CD1c-positive myeloid dendritic cell (primary cell): ENCODE data around the gene PTPRU.
A peak's percentile ranks its signal among the peaks of the same experiment; 100 is the strongest.

Source experiments
- DNase-seq: peaks from one replicate; pipeline ENCODE4 v3.0.0-alpha.2; 2016; ENCODE audit errors: extremely low spot score

Gene PTPRU

DNA sequence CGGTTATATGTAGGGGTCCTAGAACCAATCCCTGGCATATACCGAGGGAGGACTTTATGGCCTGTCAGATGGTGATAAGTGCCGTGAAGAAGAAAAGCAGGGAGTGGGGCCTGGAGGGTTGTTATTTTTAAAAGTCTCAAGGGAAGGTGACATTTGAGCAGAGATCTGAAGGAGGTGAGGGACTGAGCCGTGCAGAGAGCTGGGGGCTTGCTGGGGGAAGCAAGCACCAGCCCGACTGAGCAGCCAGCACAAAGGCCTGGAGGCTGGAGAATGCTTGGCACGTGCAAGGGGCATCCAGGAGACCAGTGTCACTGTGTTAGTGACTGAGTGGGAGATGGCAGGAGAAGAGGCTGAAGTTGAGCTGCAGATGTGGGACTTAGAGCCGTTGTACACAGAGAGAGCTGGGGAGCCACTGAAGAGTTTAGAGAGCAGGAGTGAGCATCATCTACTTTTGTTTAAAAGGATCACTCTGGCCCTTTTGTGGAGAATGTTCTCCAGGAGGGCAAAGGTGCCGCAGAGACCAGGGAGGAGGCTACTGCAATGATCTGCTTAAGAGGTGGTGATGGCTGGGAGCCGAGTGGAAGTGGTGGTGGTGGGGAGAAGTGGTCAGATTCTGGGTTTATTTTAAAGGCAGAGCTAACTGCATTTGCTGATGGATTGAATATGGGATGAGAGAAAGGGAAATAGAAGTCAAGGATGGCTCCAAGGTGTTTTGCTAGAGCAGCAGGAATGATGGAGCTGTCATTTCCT, 31.2 kb downstream of the PTPRU start:
- no peak for DNase-seq

- DNase-seq: no peak
Measured at GRCh38 chr1:29269382-29269781, 33.1 kb downstream of the PTPRU start.

DNA sequence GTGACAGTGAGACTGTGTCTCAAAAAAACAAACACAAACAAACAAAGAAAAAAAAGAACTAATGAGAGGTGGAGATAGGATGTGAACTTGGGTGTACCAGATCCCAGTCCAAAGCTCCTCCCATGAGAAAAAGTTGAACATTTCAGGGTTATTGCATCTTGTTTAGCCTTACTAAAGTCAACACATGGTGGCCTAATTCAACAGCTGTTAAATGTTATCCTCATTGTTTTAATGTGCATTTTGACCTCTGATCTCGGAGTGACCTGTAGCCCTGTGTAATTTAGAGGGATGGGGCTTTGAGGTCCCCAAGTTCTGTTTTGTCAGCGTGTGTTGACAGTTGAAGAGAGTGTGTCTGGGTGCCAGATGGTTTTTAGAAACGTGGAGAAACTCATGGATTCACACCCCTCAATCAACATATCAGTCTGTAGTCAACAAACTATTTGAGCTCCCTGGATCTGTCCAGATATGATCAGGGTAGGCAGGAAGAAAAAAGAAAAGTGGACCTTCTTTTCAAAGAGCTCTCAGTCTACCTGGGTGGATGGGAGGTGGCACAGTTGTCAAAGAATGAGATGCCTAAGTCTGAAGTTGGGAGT, 34.7 kb downstream of the PTPRU start:
- DNase-seq: no peak

DNA sequence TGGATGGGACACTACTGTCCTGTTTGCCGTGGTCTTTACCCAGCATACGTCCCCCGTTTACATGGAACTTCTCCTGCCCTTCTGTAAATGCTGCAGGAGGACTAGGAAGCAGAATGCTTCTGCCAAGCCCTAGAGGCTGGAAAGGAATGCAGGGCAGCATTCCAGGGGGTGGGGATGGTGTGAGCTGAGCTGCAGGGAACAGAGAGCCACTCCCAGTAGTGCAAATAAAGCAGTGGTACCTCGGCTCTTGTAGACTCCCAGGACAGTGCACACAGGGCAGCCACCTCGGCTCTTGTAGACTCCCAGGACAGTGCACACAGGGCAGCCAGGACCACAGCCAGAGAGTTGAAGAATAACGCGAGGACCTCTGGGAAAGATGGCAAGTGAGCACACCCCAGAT, 35.4 kb downstream of the PTPRU start:
- DNase-seq: no peak

- no peak for DNase-seq
Measured at GRCh38 chr1:29272147-29272907, 36.0 kb downstream of the PTPRU start.

DNA sequence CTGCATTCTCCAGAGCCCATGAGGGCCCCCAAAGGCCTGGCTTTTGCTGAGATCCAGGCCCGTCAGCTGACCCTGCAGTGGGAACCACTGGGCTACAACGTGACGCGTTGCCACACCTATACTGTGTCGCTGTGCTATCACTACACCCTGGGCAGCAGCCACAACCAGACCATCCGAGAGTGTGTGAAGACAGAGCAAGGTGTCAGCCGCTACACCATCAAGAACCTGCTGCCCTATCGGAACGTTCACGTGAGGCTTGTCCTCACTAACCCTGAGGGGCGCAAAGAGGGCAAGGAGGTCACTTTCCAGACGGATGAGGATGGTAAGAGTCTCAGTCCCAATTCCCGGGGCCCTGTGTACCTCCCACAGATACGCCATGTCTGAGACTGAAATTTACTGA, 39.1 kb downstream of the PTPRU start:
- no peak for DNase-seq

- DNase-seq: no peak
Measured at GRCh38 chr1:29278124-29278523, 41.8 kb downstream of the PTPRU start.

DNA sequence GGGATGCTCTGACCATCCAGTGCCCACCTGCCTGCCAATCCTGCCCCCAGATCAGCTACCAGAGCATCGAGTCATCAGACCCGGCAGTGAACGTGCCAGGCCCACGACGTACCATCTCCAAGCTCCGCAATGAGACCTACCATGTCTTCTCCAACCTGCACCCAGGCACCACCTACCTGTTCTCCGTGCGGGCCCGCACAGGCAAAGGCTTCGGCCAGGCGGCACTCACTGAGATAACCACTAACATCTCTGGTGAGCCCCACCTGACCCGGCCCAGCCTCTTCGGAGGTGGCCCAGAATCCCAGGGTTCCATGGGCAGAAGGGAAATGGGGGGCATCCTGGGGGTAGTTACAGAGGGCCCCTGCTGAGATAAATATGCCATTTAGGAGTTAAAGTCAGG, 43.1 kb downstream of the PTPRU start:
- DNase-seq: no peak

- no peak for DNase-seq
Measured at GRCh38 chr1:29279951-29280391, 43.6 kb downstream of the PTPRU start.

DNA sequence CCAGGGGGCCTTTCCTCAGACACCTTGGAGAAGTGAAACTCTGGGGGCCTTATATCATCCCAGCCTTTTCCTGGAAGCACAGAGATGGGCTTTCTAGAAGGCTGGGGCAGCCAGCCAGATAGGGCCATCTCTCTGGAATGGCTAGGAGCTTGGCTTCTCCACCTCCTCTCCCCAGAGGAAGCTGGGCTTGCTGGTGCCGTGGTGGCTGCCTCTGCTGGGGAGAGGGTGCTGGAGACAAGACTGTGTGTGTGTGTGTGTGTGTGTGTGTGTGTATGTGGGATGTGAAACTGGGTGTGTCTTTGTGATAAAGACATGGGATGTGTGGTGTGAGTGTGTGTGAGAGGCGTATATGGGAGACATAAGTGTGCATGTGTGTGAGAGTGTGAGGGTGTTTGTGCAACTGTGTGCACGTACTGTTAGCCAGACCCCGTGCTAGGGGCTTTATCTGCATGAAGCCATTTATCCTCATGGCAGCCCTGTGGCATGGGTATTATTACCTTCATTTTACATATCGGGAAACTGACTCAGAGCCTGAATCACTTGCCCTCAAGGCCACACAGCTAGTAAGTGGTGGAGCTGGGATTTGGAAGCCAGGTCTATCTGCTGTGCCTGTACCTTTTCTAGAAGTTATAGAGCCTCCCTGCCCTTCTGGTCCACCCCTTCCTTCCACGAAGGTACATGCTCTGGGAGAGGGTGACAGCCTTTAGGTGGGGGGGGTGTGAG, 44.2 kb downstream of the PTPRU start:
- no peak for DNase-seq

GRCh38 chr1:29281571-29281970, 45.2 kb downstream of the PTPRU start:
- no peak for DNase-seq

GRCh38 chr1:29282135-29282923, 46.0 kb downstream of the PTPRU start:
- DNase-seq: no peak

- peak; percentile 16 for DNase-seq
Measured at GRCh38 chr1:29282924-29283803, 46.8 kb downstream of the PTPRU start.

DNA sequence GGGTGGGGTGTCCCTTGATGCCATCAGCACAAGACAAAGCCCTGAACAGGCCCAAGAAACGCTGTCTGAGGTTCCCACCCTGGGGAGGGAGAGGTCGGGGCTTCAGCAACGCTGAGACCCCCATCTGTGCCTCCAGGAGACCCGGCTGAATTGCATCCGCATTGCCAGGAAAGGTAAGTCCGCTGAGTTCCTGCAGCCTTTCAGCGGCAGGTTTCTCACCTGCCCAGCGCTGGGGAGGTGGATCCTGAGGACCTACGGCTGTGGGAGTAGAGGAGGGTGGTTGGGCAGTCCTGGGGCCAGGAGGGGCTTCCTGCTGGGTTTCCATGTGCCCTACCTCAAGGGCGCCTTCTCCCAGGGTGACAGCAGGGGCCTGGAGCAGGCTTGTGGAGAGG, 47.5 kb downstream of the PTPRU start:
- DNase-seq: no peak

DNA sequence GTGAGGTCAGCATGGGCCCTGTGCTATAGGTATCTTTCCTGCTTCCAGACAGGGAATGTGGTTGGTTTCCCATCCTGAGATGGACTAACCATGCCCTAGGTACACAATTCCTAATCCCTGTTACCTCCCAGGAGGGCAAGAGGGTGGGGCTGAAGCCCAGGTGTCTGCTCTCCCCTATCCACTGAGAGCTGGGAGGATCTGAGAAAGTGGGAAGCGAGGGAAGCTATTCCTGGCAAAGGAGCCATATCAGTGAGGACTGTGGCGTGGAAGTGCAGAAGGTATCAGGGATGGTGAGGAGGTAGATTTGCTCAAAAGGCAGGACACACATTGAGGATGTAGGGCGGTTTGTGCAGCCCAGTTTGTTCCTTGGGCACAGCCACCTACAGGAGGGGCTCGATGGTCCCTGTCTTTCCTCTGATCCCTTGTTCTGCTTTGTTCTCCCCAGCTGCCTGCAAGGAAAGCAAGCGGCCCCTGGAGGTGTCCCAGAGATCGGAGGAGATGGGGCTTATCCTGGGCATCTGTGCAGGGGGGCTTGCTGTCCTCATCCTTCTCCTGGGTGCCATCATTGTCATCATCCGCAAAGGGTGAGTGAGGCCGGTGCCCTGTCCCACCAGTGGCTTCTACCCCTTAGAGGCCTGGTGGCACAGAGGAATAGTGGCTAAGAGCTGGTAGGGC, 48.1 kb downstream of the PTPRU start:
- no peak for DNase-seq

- DNase-seq: no peak
Measured at GRCh38 chr1:29284961-29285560, 48.7 kb downstream of the PTPRU start.

DNA sequence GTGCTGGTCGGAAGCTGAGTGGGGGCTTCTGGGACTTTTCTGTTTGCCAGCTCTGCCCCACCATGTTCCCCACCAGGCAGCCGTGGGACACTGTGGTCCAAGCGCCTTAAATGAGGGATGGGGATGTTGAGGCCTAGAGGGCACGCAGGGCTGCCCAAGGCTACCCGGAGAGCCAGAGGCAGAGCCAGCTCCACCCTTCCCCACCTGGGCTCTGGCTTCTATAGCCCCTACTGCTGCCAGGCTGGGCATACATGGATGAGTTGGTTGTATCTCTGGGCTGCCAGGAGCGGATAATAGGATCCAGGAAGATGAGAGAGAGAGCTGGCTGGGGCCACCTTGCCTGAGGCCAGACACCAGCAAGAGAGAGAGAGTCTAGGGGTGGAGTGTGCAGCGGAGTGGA, 49.4 kb downstream of the PTPRU start:
- DNase-seq: no peak

DNA sequence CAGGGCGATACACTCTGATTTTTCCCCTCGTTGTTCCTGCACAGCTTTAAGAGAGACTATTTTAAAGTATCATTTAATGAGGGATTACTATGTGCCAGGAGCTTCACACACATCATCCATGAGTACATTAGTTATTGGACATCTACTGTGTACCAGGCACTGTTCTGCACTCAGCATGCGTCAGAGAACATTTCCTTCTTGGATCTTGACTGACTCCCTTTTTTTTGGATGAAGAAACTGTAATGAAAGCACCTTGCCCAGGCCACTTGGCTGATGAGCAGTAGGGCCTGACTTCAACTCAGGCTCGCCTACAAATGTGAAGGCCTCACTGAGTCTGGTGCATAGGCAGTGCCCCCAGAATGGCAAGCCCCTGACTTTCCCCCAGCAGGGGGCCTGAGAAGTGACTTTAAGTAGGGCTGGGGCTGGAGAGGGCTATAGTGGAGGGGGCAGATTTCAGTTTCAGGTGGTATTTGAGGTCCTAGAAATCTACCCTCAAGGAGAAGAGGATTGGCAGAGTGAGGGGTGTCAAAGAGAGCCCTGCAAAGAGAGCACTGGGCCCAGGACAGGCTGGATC, 50.0 kb downstream of the PTPRU start:
- no peak for DNase-seq

DNA sequence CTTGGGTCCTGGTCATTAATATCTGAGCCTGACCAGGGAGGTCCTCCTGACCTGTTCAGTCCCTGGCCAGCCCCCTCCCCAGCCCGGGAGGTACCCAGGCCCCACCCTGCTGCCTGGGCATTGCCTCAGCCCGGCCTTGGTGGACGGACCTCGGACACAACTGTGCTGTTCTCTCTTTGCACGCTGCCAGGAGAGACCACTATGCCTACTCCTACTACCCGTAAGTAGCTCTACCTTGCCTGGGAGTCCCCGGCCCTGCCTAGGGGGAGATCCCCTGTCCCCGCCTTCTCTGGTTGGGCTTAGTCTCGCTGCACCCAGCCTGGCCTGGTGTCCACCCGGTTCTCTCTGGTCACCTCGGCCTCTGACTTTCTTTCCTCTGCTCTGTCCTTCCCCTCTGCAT, 53.2 kb downstream of the PTPRU start:
- no peak for DNase-seq
